NK-92 (cell line): ENCODE results near the gene C1orf146.
"Not testable (repeated sequence)": the region's sequence is repeated elsewhere in the genome, so short reads cannot be mapped to it uniquely, and the experiment has no call there.

Experiments used
- DNase-seq: peaks from one replicate; lab custom pipeline; 2025; ENCODE audit not compliant: unreplicated experiment; lab: John Stamatoyannopoulos, UW

The C1orf146 gene

GRCh38 chr1:92273039-92273438 is 55.3 kb downstream of the C1orf146 start:
- DNase-seq = no peak

GRCh38 chr1:92274939-92275338 is 57.2 kb downstream of the C1orf146 start:
- DNase-seq = no peak

GRCh38 chr1:92276082-92276481 is 58.4 kb downstream of the C1orf146 start:
- DNase-seq = no peak

- no peak for DNase-seq
Measured at GRCh38 chr1:92277105-92277723, 59.5 kb downstream of the C1orf146 start.

- DNase-seq = not testable (repeated sequence)
Measured at GRCh38 chr1:92279781-92280180, 62.1 kb downstream of the C1orf146 start.

- not testable (repeated sequence) for DNase-seq
Measured at GRCh38 chr1:92281411-92281810, 63.7 kb downstream of the C1orf146 start.

GRCh38 chr1:92291372-92291999 is 73.8 kb downstream of the C1orf146 start:
- DNase-seq = no peak
